Upper lobe of left lung (tissue), 4 donors: ENCODE data around the gene KRT10.

Experiments
- CTCF ChIP-seq, 6 experiments: fragments of 450-650 bp in 4 of 6; fragments of 200-600 bp in 2 of 6; sonication (generic) in 2 of 6; IDR thresholded peaks; one replicate each; pipeline ENCODE4 v1.5.1; 2016 to 2019; ENCODE audit warnings: antibody characterized with exemption in 6 of 6
- EP300 ChIP-seq, 4 donors: sonication (generic); formaldehyde crosslinking; IDR thresholded peaks; one replicate each; pipeline ENCODE4 v1.5.1; 2017; ENCODE audit warnings: antibody characterized with exemption in 4 of 4, control low read depth in 2 of 4
- POLR2A ChIP-seq, 4 donors: fragments of 450-650 bp; IDR thresholded peaks; one replicate each; pipeline ENCODE4 v1.5.1; 2016 to 2017; ENCODE audit warnings: antibody characterized with exemption in 4 of 4, mild to moderate bottlenecking in 2 of 4
- POLR2AphosphoS5 ChIP-seq, 2 donors: sonication (generic); formaldehyde crosslinking; IDR thresholded peaks; one replicate each; pipeline ENCODE4 v1.5.1; 2017; ENCODE audit warnings: antibody characterized with exemption in 2 of 2

GRCh38 chr17:40832840-40833239, 10.4 kb upstream of the KRT10 start:
- TF ChIP-seq CTCF (IDR thresholded peaks at IDR 0.05), result no peak
- TF ChIP-seq POLR2AphosphoS5 (IDR thresholded peaks at IDR 0.05), result no peak
- TF ChIP-seq POLR2A (IDR thresholded peaks at IDR 0.05), result no peak
- TF ChIP-seq EP300 (IDR thresholded peaks at IDR 0.05), result no peak
